ENCODE results near the gene UBE2D1.

GRCh38 chr10:58326967-58327381 is 7.8 kb upstream of the UBE2D1 start:
- TF ChIP-seq NFE2L2 (IDR thresholded peaks at IDR 0.05; ENCODE audit: low read depth, low read length) (no peak), USF2 (IDR thresholded peaks at IDR 0.05; ENCODE audit: low read depth, low read length) (no peak), POLR2A (IDR thresholded peaks at IDR 0.05; ENCODE audit: low read depth, low read length) (no peak), RAD21 (IDR thresholded peaks at IDR 0.05; ENCODE audit: low read length) (no peak), CEBPB (IDR thresholded peaks at IDR 0.05; ENCODE audit: low read depth, low read length) (no peak), MXI1 (IDR thresholded peaks at IDR 0.05; ENCODE audit: borderline replicate concordance, low read depth, low read length) (no peak)
- TF ChIP-seq, protein P1, sequence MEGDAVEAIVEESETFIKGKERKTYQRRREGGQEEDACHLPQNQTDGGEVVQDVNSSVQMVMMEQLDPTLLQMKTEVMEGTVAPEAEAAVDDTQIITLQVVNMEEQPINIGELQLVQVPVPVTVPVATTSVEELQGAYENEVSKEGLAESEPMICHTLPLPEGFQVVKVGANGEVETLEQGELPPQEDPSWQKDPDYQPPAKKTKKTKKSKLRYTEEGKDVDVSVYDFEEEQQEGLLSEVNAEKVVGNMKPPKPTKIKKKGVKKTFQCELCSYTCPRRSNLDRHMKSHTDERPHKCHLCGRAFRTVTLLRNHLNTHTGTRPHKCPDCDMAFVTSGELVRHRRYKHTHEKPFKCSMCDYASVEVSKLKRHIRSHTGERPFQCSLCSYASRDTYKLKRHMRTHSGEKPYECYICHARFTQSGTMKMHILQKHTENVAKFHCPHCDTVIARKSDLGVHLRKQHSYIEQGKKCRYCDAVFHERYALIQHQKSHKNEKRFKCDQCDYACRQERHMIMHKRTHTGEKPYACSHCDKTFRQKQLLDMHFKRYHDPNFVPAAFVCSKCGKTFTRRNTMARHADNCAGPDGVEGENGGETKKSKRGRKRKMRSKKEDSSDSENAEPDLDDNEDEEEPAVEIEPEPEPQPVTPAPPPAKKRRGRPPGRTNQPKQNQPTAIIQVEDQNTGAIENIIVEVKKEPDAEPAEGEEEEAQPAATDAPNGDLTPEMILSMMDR (conservative IDR thresholded peaks at IDR 0.05; ENCODE audit: low read depth, low read length) = no peak
